NCI-H510A (cell line): ENCODE results near the gene PPP2R5D.

Experiments used
- DNase-seq: peaks from one replicate; lab custom pipeline; 2025; lab: John Stamatoyannopoulos, UW

The PPP2R5D gene

GRCh38 chr6:43059168-43060033 is 75.0 kb downstream of the PPP2R5D start, which contains the start of the genes KLC4 and MRPL2:
Gene KLC4, plus strand, starts transcription at chr6:43059631. Its CDS starts 1,705 bp downstream, at chr6:43061336.
Gene MRPL2, minus strand, starts transcription at chr6:43059434. Its CDS starts 53 bp downstream, at chr6:43059381.
- DNase-seq = peak; percentile 99

GRCh38 chr6:43060034-43060754 is 75.8 kb downstream of the PPP2R5D start:
- peak; percentile 43 for DNase-seq

GRCh38 chr6:43060755-43061633 is 76.6 kb downstream of the PPP2R5D start:
- DNase-seq = no peak

GRCh38 chr6:43061861-43062260 is 77.5 kb downstream of the PPP2R5D start:
- DNase-seq = no peak
